ENCODE data around the gene AP4S1.
A peak's percentile ranks its signal among the peaks of the same experiment; 100 is the strongest.

AP4S1 gene

GRCh38 chr14:31137214-31137889 lies 111.9 kb downstream of the AP4S1 start:
- TF ChIP-seq CTCF (IDR thresholded peaks at IDR 0.05; ENCODE audit: low read length, missing control alignments) = no peak
- H3K4me3 ChIP-seq (replicated peaks; ENCODE audit: low read depth, low read length) = no peak overlapping the region
- DNase-seq (ENCODE audit: low read depth) = no peak

- DNase-seq (ENCODE audit: low read depth) = peak; percentile 6
- no peak for TF ChIP-seq CTCF (IDR thresholded peaks at IDR 0.05; ENCODE audit: low read length, missing control alignments)
- no peak overlapping the region for H3K4me3 ChIP-seq (replicated peaks; ENCODE audit: low read depth, low read length)
Observed at GRCh38 chr14:31138301-31138700, 112.9 kb downstream of the AP4S1 start.

GRCh38 chr14:31139301-31139847 lies 113.9 kb downstream of the AP4S1 start:
- no peak for DNase-seq (ENCODE audit: low read depth)
- H3K4me3 ChIP-seq (replicated peaks; ENCODE audit: low read depth, low read length) = no peak overlapping the region
- TF ChIP-seq CTCF (IDR thresholded peaks at IDR 0.05; ENCODE audit: low read length, missing control alignments) = no peak

GRCh38 chr14:31142455-31143087 lies 117.1 kb downstream of the AP4S1 start:
- no peak overlapping the region for H3K4me3 ChIP-seq (replicated peaks; ENCODE audit: low read depth, low read length)
- DNase-seq (ENCODE audit: low read depth) = no peak
- TF ChIP-seq CTCF (IDR thresholded peaks at IDR 0.05; ENCODE audit: low read length, missing control alignments) = no peak
